GM18873 (cell line): ENCODE measurements around the gene OCA2.

Experiments used
- ATAC-seq: cut with Tn5 transposase; IDR thresholded peaks from one replicate; pipeline ENCODE4 v1.9.1; 2021; ENCODE audit warnings: mild to moderate bottlenecking, moderate library complexity, moderate number of reproducible peaks; ENCODE audit not compliant: unreplicated experiment, low FRiP score

The OCA2 gene

DNA sequence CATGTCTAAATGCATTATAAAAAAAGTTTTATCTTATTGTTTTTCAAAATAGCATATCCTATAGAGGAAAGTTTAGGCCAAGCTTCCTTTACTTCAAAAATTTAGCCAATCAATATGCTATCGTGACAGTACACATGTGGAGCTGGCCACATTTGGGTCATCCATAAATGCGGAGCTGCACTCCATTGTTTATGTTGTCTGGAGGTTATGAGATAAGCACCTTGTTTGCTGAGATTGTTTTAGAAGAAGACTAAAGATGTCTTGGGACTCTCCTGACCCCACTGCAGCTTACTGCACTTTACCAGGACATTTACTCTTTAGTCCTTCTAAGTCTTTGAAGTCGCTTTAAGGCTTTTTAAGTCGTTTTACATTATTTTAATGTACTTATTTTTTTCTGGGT lies 265.9 kb downstream of the OCA2 start:
- ATAC-seq: no peak

DNA sequence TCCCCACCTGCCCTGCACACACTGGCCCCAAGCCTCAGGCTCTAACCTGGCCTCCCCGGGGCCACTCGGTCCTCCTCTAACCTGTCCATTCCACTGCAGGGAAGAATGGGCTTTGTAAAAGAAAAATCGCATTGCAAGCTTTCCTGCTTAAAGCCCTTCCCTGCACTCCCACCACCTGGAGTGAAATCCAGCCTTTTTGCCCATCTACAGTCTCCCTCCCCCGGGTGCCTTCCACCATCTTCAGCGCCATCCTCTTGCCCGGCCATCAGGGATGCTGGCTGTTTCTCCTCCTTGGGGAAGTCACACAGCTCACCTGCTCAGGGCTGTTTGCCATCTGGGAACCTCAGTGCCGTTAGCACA lies 266.9 kb downstream of the OCA2 start:
- ATAC-seq: no peak

DNA sequence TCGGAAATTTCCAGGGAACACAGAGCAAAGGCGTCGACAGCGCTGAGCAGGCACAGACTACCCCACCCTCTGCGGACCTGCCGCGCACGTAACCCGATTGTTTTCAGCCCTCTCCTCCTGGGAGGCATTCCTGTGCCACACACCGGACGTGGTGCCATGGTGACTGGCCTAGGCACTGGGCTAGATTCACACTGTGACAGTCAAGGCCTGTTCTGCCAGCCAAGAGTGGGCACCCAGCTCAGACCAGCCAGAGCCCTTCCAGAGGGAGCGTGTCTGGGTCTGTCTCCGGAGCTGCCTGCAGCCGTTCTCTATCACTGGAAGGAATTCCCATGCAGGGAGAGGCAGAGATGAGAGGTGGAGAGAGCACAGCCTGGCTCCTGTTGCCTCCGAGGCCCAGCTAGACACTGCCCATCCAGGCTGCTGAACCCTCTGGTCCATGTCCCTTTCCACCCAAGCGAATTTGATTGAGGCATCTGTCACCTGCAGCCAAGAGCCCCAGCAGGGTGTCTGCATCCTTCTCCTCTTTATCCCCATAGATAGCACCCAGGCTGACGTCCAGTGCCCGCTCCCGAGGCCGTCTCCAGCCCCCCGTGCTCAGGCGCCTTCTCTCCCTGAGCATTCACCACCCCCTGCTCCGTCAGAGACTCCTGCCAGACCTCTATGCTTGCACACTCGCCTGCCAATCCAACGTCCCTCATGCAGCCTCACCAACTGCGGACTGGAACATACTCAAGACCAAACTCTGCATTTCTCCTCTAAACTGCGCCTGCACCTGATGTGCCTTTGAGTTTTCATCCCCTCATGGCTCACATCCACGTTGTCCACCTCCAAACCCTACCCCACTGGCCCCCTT lies 267.5 kb downstream of the OCA2 start:
- no peak for ATAC-seq

DNA sequence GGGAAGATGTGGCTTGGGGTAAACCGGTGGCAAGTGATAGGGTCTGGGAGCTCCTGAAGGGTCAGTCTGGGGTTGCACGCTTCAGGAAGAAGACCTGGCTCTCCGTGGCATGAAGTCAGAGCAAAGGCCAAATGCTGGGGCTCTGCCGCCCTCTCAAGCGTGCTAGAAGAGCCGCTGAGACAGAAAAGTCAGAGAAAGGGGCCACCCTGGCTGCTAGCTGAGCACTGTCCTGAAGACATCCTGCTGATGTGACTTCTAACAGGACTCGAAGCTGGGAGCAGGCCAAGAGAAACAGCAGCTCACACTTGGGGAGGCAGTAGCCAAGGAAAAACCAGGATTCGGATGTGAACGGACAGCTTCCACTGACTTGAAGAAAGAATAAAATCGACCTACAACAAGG lies 270.4 kb downstream of the OCA2 start:
- no peak for ATAC-seq

DNA sequence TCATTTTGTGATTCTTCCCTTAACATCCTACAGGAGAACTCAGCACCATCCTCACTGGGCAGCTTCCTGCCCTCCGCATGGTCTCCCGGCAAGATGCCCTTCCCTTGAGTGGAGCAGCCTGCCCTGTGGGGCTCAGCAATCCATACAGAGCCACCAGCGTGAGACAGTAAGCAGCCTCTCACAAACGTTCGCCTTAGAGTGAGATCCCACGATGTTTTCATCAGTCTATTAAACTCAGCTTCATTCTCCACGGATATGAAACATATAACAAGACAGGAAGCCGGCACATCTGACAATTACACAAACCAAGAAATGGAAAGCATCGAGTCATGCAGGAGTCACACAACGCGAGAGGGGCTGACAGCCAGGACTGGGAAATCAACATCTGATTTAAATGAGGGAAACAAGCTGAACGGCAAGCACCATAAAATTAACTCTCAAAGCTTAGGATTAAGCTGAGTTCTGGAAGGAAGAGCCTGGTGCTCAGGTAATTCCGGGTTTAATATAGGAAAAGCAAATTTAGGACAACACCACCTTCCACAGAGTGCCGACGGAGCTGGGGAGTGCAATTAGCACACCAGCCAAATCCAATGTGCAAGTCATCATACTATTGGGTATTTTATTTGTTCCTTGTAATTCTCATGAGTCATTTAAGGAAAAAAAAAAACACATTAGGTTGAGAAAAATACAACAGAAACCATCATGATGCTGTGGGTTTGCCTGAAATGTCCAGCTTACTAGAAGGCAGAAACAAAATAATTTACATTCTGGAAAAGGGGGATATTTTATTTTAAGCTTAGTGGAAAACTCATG lies 272.0 kb downstream of the OCA2 start:
- ATAC-seq: no peak

DNA sequence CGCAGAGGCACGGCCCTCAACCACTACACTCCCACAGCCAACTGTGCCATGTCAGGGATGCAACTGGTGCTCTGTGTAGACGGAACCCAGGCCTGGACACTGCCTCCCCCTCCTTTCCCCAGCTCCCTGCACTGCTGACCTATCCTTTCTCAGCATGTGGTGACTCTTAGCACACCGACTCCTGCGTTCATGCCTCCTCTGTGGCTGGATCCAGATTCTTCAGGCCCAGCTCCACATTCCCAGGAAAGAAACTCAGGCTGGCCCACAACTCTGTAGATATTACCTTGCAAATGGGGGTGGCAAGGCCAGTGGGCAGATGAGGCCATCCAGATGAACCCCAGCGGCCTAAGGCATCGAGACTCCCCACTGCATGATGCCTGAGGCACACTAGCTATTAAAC lies 272.7 kb downstream of the OCA2 start:
- ATAC-seq: no peak

DNA sequence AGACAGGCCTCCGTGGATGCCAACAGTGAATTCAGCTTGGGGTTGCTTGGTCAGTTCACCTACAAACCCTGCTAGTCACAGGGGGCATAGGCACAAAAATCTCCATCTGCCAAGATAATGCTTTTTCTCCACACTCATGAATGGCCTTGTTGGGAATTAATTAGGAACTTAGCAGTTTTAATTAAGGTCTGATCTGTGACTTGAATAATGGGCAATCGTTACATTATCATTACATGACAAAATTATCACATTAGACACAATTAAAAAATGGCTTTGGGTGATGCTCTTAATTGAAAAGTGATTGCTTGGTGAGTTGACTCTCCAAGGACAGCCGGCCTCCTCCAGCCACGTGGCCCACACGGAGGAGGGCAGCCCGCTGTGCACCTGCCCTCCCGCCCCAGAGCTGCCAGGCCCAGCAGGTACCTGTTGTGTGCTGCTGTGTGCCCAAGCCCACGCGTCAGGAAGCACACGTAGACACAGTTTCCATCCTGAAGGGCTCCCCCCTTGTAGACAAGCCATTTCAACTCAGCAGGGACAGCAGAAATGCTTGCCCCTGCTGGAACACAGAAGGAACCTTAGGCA lies 274.2 kb downstream of the OCA2 start:
- ATAC-seq: no peak

DNA sequence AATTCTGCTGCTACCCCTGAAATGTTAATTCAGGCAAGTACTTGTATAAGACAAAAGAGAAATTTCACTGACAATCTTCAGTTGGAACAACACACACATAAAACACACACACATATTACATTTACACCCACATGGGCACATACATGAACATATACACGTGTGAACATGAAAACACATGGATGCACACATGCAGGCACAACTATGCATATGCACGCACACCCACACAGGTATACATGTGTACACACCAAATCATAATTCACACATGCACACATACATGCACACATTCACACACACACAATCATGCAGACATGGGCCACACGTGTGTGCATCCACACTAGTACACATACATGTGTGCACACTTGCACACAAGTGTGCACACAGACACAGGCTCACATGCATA lies 277.8 kb downstream of the OCA2 start:
- ATAC-seq: no peak

DNA sequence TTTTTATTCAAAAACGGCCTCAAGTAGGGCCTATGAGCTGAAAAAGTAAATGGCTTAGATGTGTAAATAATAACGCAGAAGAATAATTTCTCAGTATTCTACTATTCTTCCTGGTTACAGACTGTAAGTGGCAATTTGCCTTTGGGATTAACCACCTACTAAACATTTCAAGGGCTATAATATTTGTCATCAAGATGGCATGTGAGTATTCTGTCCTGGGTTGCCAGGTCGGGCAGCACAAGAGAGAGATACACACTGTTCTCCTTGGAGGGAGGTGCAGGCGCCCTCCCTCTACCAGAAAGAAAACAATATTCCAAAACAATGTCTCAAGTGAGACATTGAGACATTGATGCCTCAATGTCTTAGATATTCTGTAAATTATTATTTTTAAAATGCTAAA lies 278.4 kb downstream of the OCA2 start:
- no peak for ATAC-seq

DNA sequence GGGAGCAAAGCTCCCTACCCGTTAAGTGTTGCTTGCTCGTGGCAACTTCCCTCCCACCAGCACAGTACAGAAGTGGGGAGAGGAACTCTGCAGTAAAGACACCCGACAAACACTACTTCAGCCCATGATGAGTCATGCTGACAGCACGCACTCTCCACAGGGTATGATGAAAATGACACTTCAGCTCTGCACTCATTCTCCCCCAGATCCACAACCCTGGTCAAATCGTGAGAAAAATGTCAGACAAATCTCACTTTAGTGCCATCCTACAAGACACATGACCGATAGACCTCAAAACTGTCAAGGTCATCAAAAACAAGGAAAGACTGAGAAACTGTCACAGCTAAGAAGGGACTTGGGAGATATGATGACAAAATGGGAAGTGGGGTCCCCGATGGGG lies 278.9 kb downstream of the OCA2 start:
- ATAC-seq: no peak

DNA sequence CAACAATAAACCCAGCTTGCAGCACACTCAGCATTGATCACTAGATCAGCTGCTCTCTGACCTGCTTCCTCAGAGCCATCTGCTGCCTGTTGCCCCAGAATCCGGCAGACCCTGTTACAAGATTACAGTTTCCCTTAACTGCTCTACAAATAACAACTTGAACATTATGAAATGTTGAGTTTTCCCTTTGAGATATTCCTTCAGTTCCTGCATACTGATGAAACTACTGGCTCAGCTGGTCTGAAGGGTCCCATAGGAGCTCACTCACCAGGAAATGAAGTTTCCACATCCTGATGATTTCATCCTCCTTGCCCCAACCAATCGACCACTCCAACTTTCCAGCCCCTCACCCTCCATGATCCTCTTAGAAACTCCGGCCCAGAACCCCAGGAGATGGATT lies 281.9 kb downstream of the OCA2 start:
- no peak for ATAC-seq

DNA sequence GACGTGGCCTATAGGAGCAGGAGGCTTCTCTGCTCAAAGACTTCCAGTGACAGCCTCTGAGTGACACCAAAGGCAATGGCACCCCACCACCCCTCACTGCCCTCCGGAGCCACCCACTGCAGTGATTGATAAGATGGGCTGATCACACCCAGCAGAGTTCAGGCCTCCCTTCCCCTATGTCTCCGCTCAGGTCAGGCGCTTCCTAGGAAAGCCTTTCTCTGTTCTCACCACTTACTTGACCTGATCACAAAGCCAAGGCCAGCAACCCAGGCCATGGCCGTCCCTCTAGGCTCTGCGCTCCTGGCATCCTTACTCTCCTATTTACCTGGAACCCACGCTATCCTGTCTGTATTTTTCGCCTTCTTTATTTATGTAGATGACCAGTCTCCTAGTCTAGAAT lies 282.3 kb downstream of the OCA2 start:
- no peak for ATAC-seq

DNA sequence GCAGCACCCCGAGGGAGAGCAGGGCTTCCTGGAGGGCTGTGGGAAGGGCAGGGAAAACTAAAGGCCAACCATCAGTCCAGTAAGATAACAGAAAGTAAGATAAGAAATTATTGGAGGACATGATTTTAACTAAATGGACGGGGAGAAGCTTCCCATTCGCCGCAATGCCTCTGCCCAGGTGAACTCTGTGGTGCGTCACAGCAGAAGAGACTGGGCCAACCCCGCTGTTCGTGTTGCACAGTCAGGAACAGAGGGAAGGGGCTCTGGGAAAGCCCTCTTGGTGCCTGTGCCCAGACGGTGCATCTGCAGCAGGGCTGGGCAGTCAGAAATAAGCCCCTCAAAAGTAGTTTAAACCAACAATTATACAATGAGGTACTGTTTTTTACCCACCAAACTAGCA lies 284.1 kb downstream of the OCA2 start:
- ATAC-seq: no peak

DNA sequence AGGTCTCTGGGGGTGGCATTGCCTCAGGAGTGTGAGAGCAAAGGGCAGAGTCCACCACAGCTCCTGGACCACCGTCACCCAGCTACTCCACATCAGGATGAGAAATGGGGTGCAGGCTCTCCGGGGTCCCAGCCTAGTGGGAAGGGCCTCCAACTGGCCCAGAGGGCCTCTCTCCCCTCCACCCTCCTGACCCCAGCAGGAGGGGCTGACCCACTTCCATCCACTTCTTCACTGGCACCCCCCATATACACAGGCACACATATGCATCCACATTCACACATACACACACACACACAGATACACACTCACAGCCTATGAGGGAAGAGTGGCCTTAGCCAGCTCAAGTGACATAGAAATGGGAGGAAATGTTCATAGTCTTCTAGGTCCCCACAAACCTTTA lies 286.0 kb downstream of the OCA2 start:
- ATAC-seq: no peak

DNA sequence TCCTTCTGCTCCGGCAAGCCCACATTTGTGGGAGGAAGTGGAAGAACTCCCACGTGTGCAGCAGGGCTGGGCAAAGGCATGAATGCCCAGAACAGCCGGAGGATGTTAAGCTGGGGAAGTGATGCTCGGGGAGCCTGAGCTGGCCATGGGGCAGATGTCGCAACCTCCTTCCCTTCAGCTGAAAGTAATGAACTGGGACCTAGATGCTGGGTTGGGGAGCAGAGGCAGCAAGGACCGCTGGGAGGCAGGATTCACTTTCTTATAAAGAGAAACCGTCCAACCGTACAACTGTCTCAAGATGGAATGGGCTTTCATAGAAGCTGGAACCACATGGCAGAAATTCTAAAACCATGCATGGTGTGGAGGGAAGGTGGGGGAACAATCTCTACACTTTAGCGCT lies 290.9 kb downstream of the OCA2 start:
- ATAC-seq: no peak

DNA sequence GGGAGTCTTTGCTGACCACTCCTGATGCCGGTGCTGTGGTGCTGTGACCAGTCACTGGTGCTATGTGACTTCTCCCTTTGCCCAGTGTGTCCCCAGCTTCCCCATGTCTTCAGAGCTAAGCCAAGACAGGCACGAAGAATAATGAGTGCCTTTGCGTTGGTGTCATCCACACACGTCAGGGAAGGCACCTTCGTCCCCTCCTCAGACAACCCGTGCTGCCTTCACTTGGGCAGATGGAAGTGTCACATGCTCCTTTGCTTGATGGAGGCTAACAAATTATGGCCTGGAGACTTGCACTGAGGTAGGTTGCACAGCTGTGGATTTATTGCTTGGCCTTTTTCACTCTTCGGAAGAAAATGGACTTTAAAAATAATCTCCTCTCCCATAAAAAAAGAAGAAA lies 291.8 kb downstream of the OCA2 start:
- no peak for ATAC-seq

DNA sequence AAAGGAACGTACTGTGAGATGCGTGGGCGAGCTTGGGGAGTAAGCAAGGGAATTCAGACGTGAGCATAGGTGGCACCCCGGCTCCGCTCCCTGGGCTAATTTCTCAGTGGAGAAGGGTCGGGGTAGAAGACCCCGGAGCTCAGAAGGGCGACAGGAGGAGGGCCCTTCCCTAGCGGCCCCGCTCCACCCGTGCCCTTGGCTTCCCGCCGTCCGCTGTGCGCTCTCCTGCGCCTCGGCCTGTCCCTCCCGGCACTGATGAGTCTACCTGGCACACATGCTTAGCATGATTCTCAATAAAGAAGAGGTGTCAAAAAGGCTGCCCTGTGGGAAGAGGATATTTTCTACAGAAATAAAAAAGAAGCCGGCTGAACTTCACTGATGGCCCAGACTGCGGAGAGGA lies 292.7 kb downstream of the OCA2 start:
- ATAC-seq: no peak

DNA sequence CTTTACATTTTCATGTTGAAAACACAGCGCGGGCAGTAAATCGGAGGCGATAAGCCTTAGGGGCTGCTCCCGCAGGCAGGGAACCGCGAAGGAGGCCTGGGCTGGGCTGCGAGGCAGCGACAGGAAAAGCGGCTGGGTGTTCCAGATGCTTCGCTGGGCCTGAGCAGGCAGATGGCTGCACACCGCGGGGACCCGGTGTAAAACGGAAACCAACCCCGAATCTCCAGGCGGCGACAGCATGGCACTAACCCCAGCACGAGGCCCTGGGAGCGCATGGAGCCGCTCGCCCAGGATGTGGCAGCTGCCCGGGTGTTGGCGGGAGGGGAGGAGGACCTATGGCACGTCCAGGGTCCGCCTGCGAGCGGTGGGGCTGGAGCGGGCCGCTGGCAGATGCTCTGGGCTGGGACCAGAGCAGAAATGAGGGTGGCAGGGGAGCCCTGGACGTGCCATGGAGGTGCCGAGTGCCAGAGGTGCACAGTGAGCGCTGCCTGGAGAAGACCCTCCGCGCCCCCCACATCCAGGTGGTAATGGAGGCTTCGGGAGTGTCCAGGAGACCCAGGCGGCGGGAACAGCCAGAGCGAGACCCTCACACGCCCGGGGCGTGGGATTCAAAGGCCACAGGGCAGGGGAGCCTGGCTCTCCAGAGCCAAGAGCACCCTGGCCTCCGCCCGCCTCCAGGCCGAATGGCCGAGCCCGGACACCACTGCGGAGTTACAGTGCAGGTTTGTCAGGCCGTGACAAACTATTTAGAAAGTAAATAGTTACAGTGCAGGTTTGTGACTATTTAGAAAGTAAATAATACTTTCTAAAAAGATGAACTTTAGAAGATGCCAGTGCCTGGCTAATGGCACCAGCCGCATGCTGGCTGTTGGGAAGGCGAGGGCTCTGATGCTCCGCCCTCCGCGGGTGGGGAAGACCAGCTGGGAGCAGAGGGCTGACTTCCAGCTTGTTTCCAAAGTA lies 293.6 kb downstream of the OCA2 start:
- ATAC-seq: no peak

DNA sequence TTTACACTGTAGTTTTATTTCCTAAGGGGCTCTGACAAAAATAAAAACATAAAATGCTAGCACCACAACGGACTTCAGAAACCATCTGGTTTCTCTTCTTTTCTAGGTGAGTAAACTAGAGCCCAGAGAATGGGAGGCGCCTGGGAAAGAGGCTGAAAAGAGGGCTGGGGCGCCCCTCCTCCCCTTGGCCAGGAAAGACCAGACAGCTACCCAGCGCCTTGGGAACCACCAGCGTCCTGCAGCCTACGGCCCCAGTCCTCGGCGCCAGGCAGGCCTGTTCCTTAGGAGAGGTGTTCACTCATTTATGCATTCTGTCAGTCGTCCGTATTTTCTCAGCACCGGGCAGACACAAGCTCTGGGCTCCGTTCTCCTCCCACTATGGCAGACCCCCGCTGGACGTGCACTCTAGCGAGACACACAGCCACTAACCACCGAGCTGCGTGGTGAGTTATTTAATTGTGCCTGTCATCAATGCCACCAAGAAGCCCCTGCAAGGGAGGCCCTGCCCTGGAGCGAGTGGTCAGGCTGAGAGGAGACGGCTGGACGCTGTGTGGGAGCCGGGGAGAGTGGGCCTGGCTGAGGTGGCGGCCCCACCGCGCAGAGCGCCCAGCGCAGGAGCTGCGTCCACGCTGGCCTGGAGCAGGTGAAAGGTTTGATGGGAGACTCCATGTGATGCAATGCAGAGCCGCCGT lies 294.4 kb downstream of the OCA2 start:
- no peak for ATAC-seq

DNA sequence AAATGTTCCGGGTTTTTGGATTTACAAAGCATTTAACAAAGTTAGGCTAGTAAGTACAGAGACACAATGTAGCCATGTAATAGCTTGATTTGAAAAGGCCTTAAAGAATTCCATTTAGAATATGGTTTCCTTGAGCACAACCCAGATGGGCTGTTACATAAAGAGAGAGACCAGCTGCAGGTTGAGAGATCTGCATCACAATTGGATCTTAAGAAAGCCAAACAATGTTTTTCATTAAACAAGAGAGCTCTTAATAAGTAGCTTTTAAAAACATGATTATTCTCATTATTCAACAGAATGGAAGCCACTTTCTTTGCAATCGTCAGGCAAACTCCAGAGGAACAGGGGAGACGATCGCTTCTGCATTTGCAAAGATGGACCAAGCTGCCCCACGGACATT lies 300.3 kb downstream of the OCA2 start:
- ATAC-seq: no peak
